HAP-1 (cell line): ENCODE data around the gene DOCK6.

Experiments used
- DNase-seq, 2 experiments: peaks; one replicate each; pipeline ENCODE4 v3.0.0-alpha.2; 2016 to 2020; ENCODE audit warnings: low spot score in 2 of 2
- H3K27me3 ChIP-seq: fragments of 250-450 bp; sonication (Bioruptor Pico); 2 replicates; pipeline ENCODE4 v1.5.1; 2020; ENCODE audit warnings: low read depth, mild to moderate bottlenecking, moderate library complexity
- H3K36me3 ChIP-seq: fragments of 250-450 bp; sonication (Bioruptor Pico); replicated peaks from 2 replicates; pipeline ENCODE4 v1.5.1; 2020; ENCODE audit warnings: mild to moderate bottlenecking
- H3K4me1 ChIP-seq: fragments of 250-450 bp; sonication (Bioruptor Pico); 2 replicates; pipeline ENCODE4 v1.5.1; 2020; ENCODE audit warnings: mild to moderate bottlenecking
- H3K4me3 ChIP-seq: fragments of 250-450 bp; sonication (Bioruptor Pico); 2 replicates; pipeline ENCODE4 v1.5.1; 2020; ENCODE audit warnings: mild to moderate bottlenecking, moderate library complexity
- H3K9me3 ChIP-seq: fragments of 250-450 bp; sonication (Bioruptor Pico); 2 replicates; pipeline ENCODE4 v1.5.1; 2020; ENCODE audit warnings: mild to moderate bottlenecking, moderate library complexity
- in situ Hi-C: fragments of 300-500 bp; cut with MboI; formaldehyde crosslinking; loops from 3 replicates; pipeline ENCODE4 v1.14.3; 2020; ENCODE audit warnings: low sequenced_read_pairs, inconsistent platforms, mixed read lengths

DOCK6 gene

GRCh38 chr19:11234486-11235075, 27.7 kb downstream of the DOCK6 start:
- H3K36me3 ChIP-seq = peaks cover 8% of the 10 kb centered on the region
- H3K9me3 ChIP-seq = no peaks in the 10 kb centered on the region
- H3K4me1 ChIP-seq = no peaks in the 10 kb centered on the region
- in situ Hi-C loops = no loop called here
- no peak for DNase-seq
- no peak overlapping the region for H3K4me3 ChIP-seq
- no peaks in the 10 kb centered on the region for H3K27me3 ChIP-seq

GRCh38 chr19:11233073-11233472, 29.3 kb downstream of the DOCK6 start:
- no peaks in the 10 kb centered on the region for H3K27me3 ChIP-seq
- peaks cover 8% of the 10 kb centered on the region for H3K36me3 ChIP-seq
- in situ Hi-C loops = no loop called here
- H3K9me3 ChIP-seq = no peaks in the 10 kb centered on the region
- DNase-seq = no peak
- no peaks in the 10 kb centered on the region for H3K4me1 ChIP-seq
- no peak overlapping the region for H3K4me3 ChIP-seq

- no peak overlapping the region for H3K4me3 ChIP-seq
- in situ Hi-C loops = no loop called here
- no peaks in the 10 kb centered on the region for H3K4me1 ChIP-seq
- no peak for DNase-seq
- no peaks in the 10 kb centered on the region for H3K9me3 ChIP-seq
- peaks cover 8% of the 10 kb centered on the region for H3K36me3 ChIP-seq
- H3K27me3 ChIP-seq = no peaks in the 10 kb centered on the region
These were observed 29.8 kb downstream of the DOCK6 start for GRCh38 chr19:11232555-11232954.

DNA sequence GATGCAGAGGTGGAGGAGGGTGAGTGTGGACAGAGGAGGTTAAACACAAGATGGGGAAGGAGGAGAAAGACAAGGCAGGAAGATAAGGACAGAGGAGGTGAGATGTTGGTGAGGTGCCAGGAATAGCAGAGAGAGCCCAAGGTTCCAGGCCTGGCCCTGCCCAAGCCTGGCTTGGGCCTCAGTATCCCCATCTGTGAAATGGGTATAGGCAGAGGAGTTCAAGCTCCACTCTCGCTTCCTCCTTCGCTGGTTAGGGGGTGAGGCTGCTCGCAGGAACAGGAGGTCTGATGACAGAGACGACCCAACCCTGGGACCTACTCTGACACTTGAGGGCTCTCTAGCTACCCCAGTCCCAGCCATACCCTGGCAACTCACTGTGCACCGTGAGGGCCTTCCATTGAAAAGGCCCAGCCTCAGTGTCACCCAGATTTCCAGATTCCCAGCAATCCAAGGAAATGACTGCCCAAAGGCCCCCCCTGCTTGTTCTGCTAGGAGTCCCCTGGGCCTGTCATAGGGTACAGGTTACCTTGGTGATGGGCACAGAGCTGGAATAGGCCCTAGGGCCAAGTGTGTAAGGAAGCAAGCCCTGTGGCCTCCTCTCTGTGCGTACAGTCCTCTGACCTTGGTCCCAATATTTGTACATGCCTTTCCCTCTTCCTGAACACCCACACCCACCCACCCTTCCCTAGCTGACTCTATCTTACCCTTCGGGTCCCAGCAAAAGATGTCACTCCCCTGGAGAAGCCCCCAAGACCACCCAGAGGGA, 31.5 kb downstream of the DOCK6 start:
- Histone ChIP-seq H3K4me1 (no peaks in the 10 kb centered on the region), H3K27me3 (no peaks in the 10 kb centered on the region), H3K9me3 (no peaks in the 10 kb centered on the region), H3K4me3 (no peak overlapping the region), H3K36me3 (peaks cover 8% of the 10 kb centered on the region)
- in situ Hi-C loops = no loop called here
- DNase-seq = no peak

DNA sequence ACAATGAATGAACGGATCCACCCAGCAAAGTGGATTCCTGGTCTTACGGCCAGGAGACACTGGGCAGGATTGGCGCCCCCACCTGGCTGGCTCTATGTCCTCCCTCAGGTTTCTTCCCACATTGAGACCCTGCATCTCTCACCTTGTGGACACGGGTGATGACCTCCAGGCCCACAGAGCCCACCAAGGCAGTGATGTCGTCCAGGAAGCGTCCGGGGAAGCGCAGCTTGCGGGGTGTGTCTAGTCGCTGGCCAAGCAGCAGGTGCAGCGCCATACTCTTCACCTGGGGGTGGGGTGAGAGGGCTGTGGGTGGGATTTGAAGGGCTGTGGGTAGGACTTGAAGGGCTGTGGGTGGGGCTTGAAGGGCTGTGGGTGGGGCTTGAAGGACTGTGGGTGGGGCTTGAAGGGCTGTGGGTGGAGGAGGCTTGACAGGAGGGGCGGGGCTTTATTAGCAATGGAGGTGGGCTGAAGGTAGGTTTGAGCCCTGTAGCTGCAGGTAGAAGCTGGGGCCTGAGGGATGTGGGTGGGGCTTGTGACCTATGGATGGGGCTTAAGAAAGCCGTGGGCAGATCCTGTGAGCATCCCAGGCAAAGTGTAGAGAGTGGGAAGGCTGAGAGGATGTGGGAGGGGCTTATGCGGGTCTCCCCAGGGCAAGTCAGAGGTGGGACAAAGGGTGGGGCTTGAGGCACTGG, 35.0 kb downstream of the DOCK6 start:
- in situ Hi-C loops = no loop called here
- Histone ChIP-seq H3K4me3 (no peak overlapping the region), H3K36me3 (peaks cover 1% of the 10 kb centered on the region), H3K9me3 (no peaks in the 10 kb centered on the region), H3K27me3 (no peaks in the 10 kb centered on the region), H3K4me1 (no peaks in the 10 kb centered on the region)
- DNase-seq = peak; percentile 13 to 78

- Histone ChIP-seq H3K4me1 (no peaks in the 10 kb centered on the region), H3K9me3 (no peaks in the 10 kb centered on the region; the same call in 1 of the 2 replicates), H3K36me3 (peaks cover 2% of the 10 kb centered on the region; the same call in 1 of the 2 replicates), H3K27me3 (no peaks in the 10 kb centered on the region), H3K4me3 (no peak overlapping the region)
- DNase-seq = no peak
- in situ Hi-C loops = no loop called here
These were observed 35.6 kb downstream of the DOCK6 start for GRCh38 chr19:11226716-11227166.

DNA sequence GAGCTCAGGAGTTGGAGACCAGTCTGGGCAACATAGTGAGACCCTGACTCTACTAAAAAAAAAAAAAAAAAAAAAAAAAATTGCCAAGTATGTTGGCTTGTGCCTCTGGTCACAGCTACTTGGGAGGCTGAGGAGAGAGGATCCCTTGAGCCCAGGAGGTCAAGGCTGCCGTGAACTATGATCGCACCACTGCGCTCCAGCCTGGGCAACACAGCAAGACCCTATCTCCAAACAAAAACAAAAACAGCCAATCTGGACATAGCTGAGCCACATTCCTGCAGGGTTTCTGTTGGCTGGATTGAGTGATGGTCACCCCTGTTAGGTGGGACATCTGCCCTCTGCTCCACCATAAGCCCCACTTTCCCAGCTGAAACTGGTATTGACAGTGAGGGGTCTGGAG, 36.5 kb downstream of the DOCK6 start:
- in situ Hi-C loops = no loop called here
- H3K36me3 ChIP-seq = peaks cover 8% of the 10 kb centered on the region; the same call in 1 of the 2 replicates
- no peak for DNase-seq
- peaks cover 5% of the 10 kb centered on the region; the same call in 1 of the 2 replicates for H3K9me3 ChIP-seq
- no peaks in the 10 kb centered on the region for H3K27me3 ChIP-seq
- H3K4me3 ChIP-seq = no peak overlapping the region
- no peaks in the 10 kb centered on the region for H3K4me1 ChIP-seq

DNA sequence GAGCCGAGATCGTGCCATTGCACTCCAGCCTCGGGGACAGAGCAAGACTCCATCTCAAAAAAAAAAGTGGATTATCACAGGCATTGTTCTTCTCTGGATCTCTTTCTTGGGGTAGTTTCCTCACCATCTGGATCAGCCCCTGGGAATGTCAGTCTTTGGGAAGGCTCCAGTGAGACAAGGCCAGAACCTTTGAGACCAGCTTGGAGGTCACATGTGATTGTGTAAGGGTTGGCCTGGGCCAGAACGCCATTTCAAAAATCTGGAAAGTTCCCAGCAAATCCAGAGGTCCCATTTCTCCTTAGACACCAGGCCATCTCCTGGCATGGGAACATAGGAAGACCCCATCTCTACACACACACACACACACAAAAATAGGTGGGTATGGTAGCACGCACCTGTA, 37.2 kb downstream of the DOCK6 start:
- H3K36me3 ChIP-seq = peaks cover 11% of the 10 kb centered on the region
- no peaks in the 10 kb centered on the region for H3K4me1 ChIP-seq
- H3K9me3 ChIP-seq = peaks cover 7% of the 10 kb centered on the region
- no peaks in the 10 kb centered on the region for H3K27me3 ChIP-seq
- no peak for DNase-seq
- H3K4me3 ChIP-seq = no peak overlapping the region
- in situ Hi-C loops = no loop called here

DNA sequence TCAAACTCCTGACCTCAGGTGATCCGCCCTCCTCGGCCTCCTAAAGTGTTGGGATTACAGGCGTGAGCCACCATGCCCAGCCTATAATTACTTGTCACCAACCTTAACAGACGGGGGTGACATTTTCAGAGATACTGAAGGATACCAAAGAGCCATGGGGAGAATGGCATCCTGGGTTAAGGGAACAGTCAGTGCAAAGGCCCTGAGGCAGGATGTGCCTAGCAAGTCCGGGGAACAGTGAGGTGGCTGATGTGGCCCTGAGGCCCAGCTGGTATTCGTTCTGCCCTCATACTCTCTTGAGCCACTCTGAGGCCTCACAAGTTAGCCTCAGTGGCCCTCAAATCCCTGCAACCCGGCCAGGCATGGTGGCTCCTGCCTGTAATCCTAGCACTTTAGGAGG, 37.9 kb downstream of the DOCK6 start:
- H3K27me3 ChIP-seq = no peaks in the 10 kb centered on the region
- H3K4me3 ChIP-seq = no peak overlapping the region
- no peaks in the 10 kb centered on the region for H3K4me1 ChIP-seq
- DNase-seq = no peak
- H3K9me3 ChIP-seq = peaks cover 8% of the 10 kb centered on the region
- H3K36me3 ChIP-seq = peaks cover 12% of the 10 kb centered on the region
- in situ Hi-C loops = no loop called here

DNA sequence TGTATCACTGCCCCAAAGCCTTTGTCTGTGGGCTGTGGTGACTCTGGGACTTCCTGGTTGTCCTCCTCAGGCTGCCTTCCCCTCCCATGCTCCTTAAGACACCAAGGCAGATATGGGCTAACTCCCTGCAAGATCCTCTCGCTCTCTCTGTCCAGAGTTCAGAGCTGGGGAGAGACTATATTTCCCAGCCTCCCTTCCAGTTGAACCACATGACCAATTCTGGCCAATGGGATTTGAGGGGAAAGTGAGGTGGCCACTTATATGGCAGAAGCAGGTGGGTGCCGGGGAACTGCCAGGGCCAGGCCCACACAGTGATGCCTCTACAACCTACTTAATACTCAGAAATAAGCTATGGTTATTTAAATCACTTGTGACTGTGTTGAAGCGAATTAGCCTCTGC, 39.1 kb downstream of the DOCK6 start:
- DNase-seq = no peak
- in situ Hi-C loops = no loop called here
- Histone ChIP-seq H3K9me3 (peaks cover 8% of the 10 kb centered on the region), H3K36me3 (peaks cover 12% of the 10 kb centered on the region), H3K4me1 (no peaks in the 10 kb centered on the region), H3K27me3 (no peaks in the 10 kb centered on the region), H3K4me3 (no peak overlapping the region)

GRCh38 chr19:11221082-11221598, 41.2 kb downstream of the DOCK6 start:
- no peak for DNase-seq
- Histone ChIP-seq H3K4me3 (no peak overlapping the region), H3K4me1 (no peaks in the 10 kb centered on the region), H3K36me3 (peaks cover 12% of the 10 kb centered on the region), H3K9me3 (peaks cover 8% of the 10 kb centered on the region), H3K27me3 (no peaks in the 10 kb centered on the region)
- in situ Hi-C loops = no loop called here

DNA sequence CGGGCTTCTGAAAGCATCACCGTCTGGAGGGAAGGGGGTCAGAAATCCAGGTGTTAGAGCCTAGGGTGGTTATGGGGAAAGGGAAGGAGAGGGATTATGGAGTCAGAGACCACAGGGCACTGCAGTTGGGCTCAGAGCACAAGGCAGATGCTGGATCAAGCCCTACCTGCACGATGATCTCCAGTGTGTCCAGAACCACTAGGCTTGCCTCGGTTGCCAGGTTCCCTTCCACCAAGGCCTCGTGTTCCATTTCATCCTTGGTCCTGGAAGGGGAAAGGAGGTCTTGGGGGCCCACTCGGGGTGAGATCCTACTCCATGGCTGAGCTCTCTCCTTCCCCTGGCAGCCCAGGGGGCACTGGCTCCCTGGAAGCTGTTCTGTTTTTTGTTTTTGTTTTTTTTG, 47.9 kb downstream of the DOCK6 start:
- no peaks in the 10 kb centered on the region for H3K4me1 ChIP-seq
- no peaks in the 10 kb centered on the region for H3K9me3 ChIP-seq
- DNase-seq = no peak
- no peaks in the 10 kb centered on the region for H3K27me3 ChIP-seq
- in situ Hi-C loops = no loop called here
- H3K36me3 ChIP-seq = peaks cover 6% of the 10 kb centered on the region
- H3K4me3 ChIP-seq = no peak overlapping the region

GRCh38 chr19:11210656-11210928, 51.7 kb downstream of the DOCK6 start:
- Histone ChIP-seq H3K4me3 (no peak overlapping the region), H3K4me1 (no peaks in the 10 kb centered on the region), H3K27me3 (no peaks in the 10 kb centered on the region), H3K9me3 (no peaks in the 10 kb centered on the region), H3K36me3 (peaks cover 5% of the 10 kb centered on the region)
- in situ Hi-C loops = no loop called here
- DNase-seq = no peak
